OCI-LY1 (cell line): ENCODE data around the gene ABCC2.

Source experiments
- H2AFZ ChIP-seq: fragments of 200-600 bp; sonication (generic), shearing (Covaris generic); 2 replicates; pipeline ENCODE4 v1.6.0; 2014; ENCODE audit warnings: antibody characterized with exemption, mild to moderate bottlenecking, low read length
- H3F3A ChIP-seq: fragments of 200-600 bp; sonication (generic), shearing (Covaris generic); 2 replicates; pipeline ENCODE4 v1.6.0; 2014; ENCODE audit warnings: mild to moderate bottlenecking, antibody characterized with exemption, low read length, moderate library complexity; ENCODE audit not compliant: insufficient read depth
- H3K27ac ChIP-seq: fragments of 200-600 bp; sonication (generic); 2 replicates; pipeline ENCODE4 v1.5.1; 2014; ENCODE audit warnings: low read length, mixed run types, mild to moderate bottlenecking, low read depth; ENCODE audit not compliant: poor library complexity, severe bottlenecking
- H3K27me3 ChIP-seq: fragments of 200-600 bp; sonication (generic); 2 replicates; pipeline ENCODE4 v1.6.0; 2014; ENCODE audit warnings: antibody characterized with exemption, mild to moderate bottlenecking, low read length, moderate library complexity; ENCODE audit not compliant: insufficient read depth
- H3K36me3 ChIP-seq: fragments of 200-600 bp; sonication (generic); 2 replicates; pipeline ENCODE4 v1.6.1; 2014; ENCODE audit warnings: mild to moderate bottlenecking, antibody characterized with exemption, low read length, moderate library complexity, mixed read lengths; ENCODE audit not compliant: insufficient read depth
- H3K4me1 ChIP-seq: fragments of 200-600 bp; sonication (generic); 2 replicates; pipeline ENCODE4 v1.5.1; 2014; ENCODE audit warnings: mild to moderate bottlenecking, low read length, moderate library complexity; ENCODE audit not compliant: insufficient read depth, severe bottlenecking
- H3K4me2 ChIP-seq: fragments of 200-600 bp; sonication (generic), shearing (Covaris generic); 2 replicates; pipeline ENCODE4 v1.6.1; 2014; ENCODE audit warnings: low read length
- H3K4me3 ChIP-seq: fragments of 200-600 bp; sonication (generic); 2 replicates; pipeline ENCODE4 v1.5.1; 2014; ENCODE audit warnings: low read length, low read depth, mild to moderate bottlenecking, mixed read lengths; ENCODE audit not compliant: poor library complexity, severe bottlenecking
- H3K79me2 ChIP-seq: fragments of 200-600 bp; shearing (Covaris generic); 2 replicates; pipeline ENCODE4 v1.6.1; 2016; ENCODE audit warnings: mixed run types, low read length, mixed read lengths; ENCODE audit not compliant: insufficient read depth
- H3K9ac ChIP-seq: fragments of 200-600 bp; sonication (generic), shearing (Covaris generic); 2 replicates; pipeline ENCODE4 v1.6.1; 2014; ENCODE audit warnings: mild to moderate bottlenecking, low read length, mixed read lengths
- H3K9me2 ChIP-seq: fragments of 200-600 bp; sonication (generic), shearing (Covaris generic); 2 replicates; pipeline ENCODE4 v1.6.1; 2014; ENCODE audit warnings: low read depth, mild to moderate bottlenecking, low read length, mixed read lengths
- H3K9me3 ChIP-seq: fragments of 200-600 bp; shearing (Covaris generic); 2 replicates; pipeline ENCODE4 v1.6.1; 2014; ENCODE audit warnings: low read length, mixed read lengths
- H4K20me1 ChIP-seq: fragments of 200-600 bp; sonication (generic), shearing (Covaris generic); 2 replicates; pipeline ENCODE4 v1.6.0; 2016; ENCODE audit warnings: mild to moderate bottlenecking, low read length; ENCODE audit not compliant: insufficient read depth
- EZH2 ChIP-seq: fragments of 200-600 bp; sonication (generic), shearing (Covaris generic); IDR thresholded peaks from 2 replicates; pipeline ENCODE4 v1.8.0; 2017; ENCODE audit warnings: borderline replicate concordance, mixed run types, mild to moderate bottlenecking, antibody characterized with exemption, low read length, moderate library complexity, mixed read lengths
- TF ChIP-seq, protein P1 (sequence below): fragments of 200-600 bp; sonication (generic), shearing (Covaris generic); IDR thresholded peaks from 2 replicates; pipeline ENCODE4 v1.5.1; 2017; ENCODE audit warnings: mild to moderate bottlenecking, antibody characterized with exemption, low read length, moderate library complexity, mixed read lengths

The ABCC2 gene

DNA sequence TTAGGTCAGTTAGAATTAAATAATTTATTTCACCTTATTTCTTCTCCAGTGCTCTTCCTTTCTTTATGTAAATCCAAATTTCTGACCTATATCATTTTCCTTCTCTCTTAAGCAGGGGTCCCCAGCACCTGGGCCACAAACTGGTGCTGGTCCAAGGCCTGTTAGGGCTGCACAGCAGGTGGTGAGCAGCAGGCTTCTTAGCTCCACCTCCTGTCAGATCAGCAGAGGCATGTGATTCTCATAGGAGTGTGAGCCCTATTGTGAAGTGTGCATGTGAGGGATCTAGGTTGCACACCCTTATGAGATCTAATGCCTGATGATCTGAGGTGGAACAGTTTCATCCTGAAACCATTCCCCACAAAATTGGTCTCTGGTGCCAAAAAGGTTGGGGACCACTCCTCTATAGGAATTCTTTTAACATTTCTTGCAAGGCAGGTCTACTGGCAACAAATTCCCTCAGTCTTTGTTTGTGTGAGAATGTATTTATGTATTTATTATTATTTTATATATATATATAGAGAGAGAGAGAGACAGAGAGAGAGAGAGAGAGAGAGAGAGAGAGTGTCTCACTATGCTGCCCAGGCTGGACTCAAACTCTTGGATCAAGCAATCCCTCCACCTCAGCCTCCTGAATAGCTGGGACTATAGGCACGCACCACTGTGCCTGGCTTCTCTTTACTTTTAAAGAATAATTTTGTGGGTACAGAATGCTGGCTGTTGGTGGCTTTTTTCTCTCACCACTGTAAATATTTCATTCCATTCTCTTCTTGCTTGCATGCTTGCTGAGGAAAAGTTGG, 4.3 kb upstream of the ABCC2 start:
- H3K4me1 ChIP-seq: peaks cover 8% of the 10 kb centered on the region
- no peaks in the 10 kb centered on the region for H3K36me3 ChIP-seq
- no peaks in the 10 kb centered on the region for H3F3A ChIP-seq
- H3K9me3 ChIP-seq: no peaks in the 10 kb centered on the region
- no peak overlapping the region for H3K4me2 ChIP-seq
- H3K79me2 ChIP-seq: no peaks in the 10 kb centered on the region
- H2AFZ ChIP-seq: no peak overlapping the region
- H3K27ac ChIP-seq: no peak overlapping the region
- H3K9me2 ChIP-seq: no peaks in the 10 kb centered on the region
- no peak overlapping the region for H3K9ac ChIP-seq
- no peaks in the 10 kb centered on the region for H4K20me1 ChIP-seq
- H3K27me3 ChIP-seq: no peaks in the 10 kb centered on the region
- TF ChIP-seq EZH2: no peak
- TF ChIP-seq, protein P1, sequence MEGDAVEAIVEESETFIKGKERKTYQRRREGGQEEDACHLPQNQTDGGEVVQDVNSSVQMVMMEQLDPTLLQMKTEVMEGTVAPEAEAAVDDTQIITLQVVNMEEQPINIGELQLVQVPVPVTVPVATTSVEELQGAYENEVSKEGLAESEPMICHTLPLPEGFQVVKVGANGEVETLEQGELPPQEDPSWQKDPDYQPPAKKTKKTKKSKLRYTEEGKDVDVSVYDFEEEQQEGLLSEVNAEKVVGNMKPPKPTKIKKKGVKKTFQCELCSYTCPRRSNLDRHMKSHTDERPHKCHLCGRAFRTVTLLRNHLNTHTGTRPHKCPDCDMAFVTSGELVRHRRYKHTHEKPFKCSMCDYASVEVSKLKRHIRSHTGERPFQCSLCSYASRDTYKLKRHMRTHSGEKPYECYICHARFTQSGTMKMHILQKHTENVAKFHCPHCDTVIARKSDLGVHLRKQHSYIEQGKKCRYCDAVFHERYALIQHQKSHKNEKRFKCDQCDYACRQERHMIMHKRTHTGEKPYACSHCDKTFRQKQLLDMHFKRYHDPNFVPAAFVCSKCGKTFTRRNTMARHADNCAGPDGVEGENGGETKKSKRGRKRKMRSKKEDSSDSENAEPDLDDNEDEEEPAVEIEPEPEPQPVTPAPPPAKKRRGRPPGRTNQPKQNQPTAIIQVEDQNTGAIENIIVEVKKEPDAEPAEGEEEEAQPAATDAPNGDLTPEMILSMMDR: no peak
- H3K4me3 ChIP-seq: no peak overlapping the region

DNA sequence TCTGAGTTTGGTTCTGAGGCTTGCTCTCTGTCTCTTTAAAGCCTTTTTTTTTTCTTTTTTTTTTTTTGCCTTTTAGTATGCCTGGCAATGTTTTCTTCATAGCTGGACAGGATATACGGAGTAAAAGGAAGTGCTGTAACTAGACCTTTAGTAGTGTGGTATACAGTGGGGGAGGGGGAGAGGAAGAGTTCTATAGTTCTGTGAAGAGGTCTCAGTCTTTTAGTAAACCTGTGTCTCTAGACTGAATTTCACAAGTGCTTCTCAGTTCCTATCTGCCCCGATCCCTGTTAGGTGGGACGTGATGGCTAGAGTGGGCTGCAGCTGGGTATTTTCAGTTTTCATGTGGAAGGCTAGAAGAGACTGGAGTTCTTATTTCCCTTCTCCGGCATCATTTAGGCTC, 3.1 kb upstream of the ABCC2 start:
- no peak overlapping the region for H3K4me3 ChIP-seq
- H2AFZ ChIP-seq: no peak overlapping the region
- H3K27me3 ChIP-seq: no peaks in the 10 kb centered on the region
- no peaks in the 10 kb centered on the region for H3K9me3 ChIP-seq
- no peaks in the 10 kb centered on the region for H3K9me2 ChIP-seq
- H3K36me3 ChIP-seq: no peaks in the 10 kb centered on the region
- H3K4me2 ChIP-seq: no peak overlapping the region
- no peaks in the 10 kb centered on the region for H3F3A ChIP-seq
- H4K20me1 ChIP-seq: no peaks in the 10 kb centered on the region
- no peaks in the 10 kb centered on the region for H3K79me2 ChIP-seq
- H3K9ac ChIP-seq: no peak overlapping the region
- peaks cover 8% of the 10 kb centered on the region for H3K4me1 ChIP-seq
- TF ChIP-seq EZH2: no peak
- TF ChIP-seq, protein P1: no peak
- no peak overlapping the region for H3K27ac ChIP-seq

DNA sequence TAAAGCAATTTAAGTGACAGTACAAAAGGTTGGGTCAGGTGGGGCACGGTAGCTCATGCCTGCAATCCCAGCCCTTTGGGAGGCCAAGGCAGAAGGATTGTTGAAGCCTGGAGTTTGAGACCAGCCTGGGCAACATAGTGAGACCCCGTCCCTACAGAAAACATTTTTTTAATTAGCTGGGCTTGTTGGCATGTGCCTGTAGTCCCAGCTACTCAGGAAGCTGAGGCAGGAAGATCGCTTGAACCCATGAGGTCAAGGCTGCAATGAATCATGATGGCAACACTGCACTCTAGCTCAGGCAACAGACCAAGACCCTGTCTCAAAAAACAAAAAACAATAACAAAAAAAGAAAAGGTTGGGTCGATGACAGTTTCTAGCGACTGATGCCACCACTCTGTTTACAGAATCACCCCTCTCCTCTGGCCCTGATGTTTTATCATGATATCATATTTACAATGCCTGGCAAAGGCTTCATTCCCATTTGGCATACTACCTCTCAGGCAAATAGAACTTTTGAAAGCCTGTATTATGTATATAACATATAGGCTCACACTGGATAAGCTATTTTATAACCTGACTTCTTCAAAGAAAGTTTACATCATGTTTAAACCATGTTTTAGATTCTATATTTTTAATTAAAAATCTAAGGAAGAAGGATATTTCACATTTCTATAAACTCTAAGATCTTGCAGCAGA, 558 bp upstream of the ABCC2 start:
- Histone ChIP-seq H3K27me3 (no peaks in the 10 kb centered on the region), H3F3A (no peaks in the 10 kb centered on the region), H3K4me2 (no peak overlapping the region), H3K27ac (no peak overlapping the region), H2AFZ (no peak overlapping the region), H3K4me3 (no peak overlapping the region), H3K9ac (no peak overlapping the region), H3K4me1 (peaks cover 8% of the 10 kb centered on the region), H3K36me3 (no peaks in the 10 kb centered on the region), H3K9me2 (no peaks in the 10 kb centered on the region), H3K79me2 (no peaks in the 10 kb centered on the region), H4K20me1 (no peaks in the 10 kb centered on the region), H3K9me3 (no peaks in the 10 kb centered on the region)
- TF ChIP-seq, protein P1: no peak
- no peak for TF ChIP-seq EZH2
